Measurements from ENCODE around the gene SLC2A14. TPM values are rescaled to one million over a fixed set of nuclear protein-coding genes. Genes with fewer than 3 reads are reported as not detected.
"Not testable (repeated sequence)": the region's sequence is repeated elsewhere in the genome, so short reads cannot be mapped to it uniquely, and the experiment has no call there.

SLC2A14 gene
- total RNA-seq, 2 donors from 2014 or later = 35.9 to 70.9 TPM

- Histone ChIP-seq H3K4me3 (ENCODE audit: low read length) (no peak overlapping the region), H3K4me1 (ENCODE audit: control insufficient read depth, insufficient read depth, low read length) (no peaks in the 10 kb centered on the region), H3K9me3 (ENCODE audit: control insufficient read depth, low read length) (no peaks in the 10 kb centered on the region), H3K9ac (ENCODE audit: extremely low read depth, low read length, poor library complexity, severe bottlenecking) (no peak overlapping the region), H3K27me3 (ENCODE audit: control insufficient read depth, insufficient read depth, low read length, poor library complexity, severe bottlenecking) (no peaks in the 10 kb centered on the region), H3K27ac (ENCODE audit: low read depth, low read length) (no peak overlapping the region), H3K36me3 (ENCODE audit: control insufficient read depth, insufficient read depth, low read length) (no peaks in the 10 kb centered on the region)
- TF ChIP-seq, protein P1, sequence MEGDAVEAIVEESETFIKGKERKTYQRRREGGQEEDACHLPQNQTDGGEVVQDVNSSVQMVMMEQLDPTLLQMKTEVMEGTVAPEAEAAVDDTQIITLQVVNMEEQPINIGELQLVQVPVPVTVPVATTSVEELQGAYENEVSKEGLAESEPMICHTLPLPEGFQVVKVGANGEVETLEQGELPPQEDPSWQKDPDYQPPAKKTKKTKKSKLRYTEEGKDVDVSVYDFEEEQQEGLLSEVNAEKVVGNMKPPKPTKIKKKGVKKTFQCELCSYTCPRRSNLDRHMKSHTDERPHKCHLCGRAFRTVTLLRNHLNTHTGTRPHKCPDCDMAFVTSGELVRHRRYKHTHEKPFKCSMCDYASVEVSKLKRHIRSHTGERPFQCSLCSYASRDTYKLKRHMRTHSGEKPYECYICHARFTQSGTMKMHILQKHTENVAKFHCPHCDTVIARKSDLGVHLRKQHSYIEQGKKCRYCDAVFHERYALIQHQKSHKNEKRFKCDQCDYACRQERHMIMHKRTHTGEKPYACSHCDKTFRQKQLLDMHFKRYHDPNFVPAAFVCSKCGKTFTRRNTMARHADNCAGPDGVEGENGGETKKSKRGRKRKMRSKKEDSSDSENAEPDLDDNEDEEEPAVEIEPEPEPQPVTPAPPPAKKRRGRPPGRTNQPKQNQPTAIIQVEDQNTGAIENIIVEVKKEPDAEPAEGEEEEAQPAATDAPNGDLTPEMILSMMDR (conservative IDR thresholded peaks at IDR 0.05) = no peak
- Mint-ChIP-seq H3K36me3 (ENCODE audit: low read depth) (peaks cover 21% of the 10 kb centered on the region), H3K27ac (no peak overlapping the region), H3K4me1 (peaks cover 35% of the 10 kb centered on the region), H3K9me3 (no peaks in the 10 kb centered on the region), H3K27me3 (ENCODE audit: insufficient read depth) (no peaks in the 10 kb centered on the region), H3K4me3 (no peak overlapping the region)
- no peak for DNase-seq
- WGBS, 2 experiments (ENCODE audit: insufficient coverage in 1 of 2, insufficient read length in 1 of 2) = 63 to 66% methylated on average over 4 of the region's 4 CpGs
These were observed 71.3 kb downstream of the SLC2A14 start for GRCh38 chr12:7801460-7801859.

DNA sequence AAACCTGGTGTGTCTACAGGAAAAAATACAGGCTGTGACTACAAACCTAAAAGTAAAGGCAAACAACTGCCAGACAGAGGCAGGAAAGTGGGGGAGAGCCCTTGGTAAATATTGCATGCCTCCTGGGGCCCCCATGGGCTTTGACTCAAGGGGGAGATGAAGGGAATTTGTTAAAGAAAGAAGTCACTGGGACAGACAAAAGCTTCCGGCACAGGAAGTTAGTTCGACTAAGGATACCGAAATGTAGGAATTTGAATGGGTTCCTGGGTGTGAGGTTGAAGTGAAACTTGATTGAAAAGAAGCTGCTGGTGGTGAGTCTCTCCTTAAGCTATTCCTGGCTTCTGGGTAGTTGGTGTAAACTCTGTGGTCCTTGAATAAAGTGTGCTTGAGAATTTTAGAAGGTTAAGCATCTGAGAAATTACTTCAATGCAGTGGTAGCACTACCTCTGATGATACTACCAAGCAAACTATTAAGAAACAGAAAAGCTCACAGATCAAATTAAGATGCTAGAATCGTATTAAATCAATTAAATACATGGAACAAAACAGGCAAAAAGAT lies 73.9 kb downstream of the SLC2A14 start:
- not testable (repeated sequence) for H3K27me3 Mint-ChIP-seq (ENCODE audit: insufficient read depth); H3K9me3 ChIP-seq (ENCODE audit: control insufficient read depth, low read length); H3K4me1 ChIP-seq (ENCODE audit: control insufficient read depth, insufficient read depth, low read length); H3K36me3 ChIP-seq (ENCODE audit: control insufficient read depth, insufficient read depth, low read length); H3K9me3 Mint-ChIP-seq; H3K9ac ChIP-seq (ENCODE audit: extremely low read depth, low read length, poor library complexity, severe bottlenecking); H3K27me3 ChIP-seq (ENCODE audit: control insufficient read depth, insufficient read depth, low read length, poor library complexity, severe bottlenecking); H3K27ac ChIP-seq (ENCODE audit: low read depth, low read length); H3K4me3 Mint-ChIP-seq; DNase-seq; H3K4me3 ChIP-seq (ENCODE audit: low read length)
- Mint-ChIP-seq H3K36me3 (ENCODE audit: low read depth) (peaks cover 34% of the 10 kb centered on the region), H3K27ac (peak overlapping the region; percentile 86), H3K4me1 (peaks cover 28% of the 10 kb centered on the region)
- 67% methylated on average over 1 of the region's 4 CpGs; no CpG with 5 or more reads in 1 of the 2 experiments for WGBS, 2 experiments (ENCODE audit: insufficient coverage in 1 of 2, insufficient read length in 1 of 2)

DNA sequence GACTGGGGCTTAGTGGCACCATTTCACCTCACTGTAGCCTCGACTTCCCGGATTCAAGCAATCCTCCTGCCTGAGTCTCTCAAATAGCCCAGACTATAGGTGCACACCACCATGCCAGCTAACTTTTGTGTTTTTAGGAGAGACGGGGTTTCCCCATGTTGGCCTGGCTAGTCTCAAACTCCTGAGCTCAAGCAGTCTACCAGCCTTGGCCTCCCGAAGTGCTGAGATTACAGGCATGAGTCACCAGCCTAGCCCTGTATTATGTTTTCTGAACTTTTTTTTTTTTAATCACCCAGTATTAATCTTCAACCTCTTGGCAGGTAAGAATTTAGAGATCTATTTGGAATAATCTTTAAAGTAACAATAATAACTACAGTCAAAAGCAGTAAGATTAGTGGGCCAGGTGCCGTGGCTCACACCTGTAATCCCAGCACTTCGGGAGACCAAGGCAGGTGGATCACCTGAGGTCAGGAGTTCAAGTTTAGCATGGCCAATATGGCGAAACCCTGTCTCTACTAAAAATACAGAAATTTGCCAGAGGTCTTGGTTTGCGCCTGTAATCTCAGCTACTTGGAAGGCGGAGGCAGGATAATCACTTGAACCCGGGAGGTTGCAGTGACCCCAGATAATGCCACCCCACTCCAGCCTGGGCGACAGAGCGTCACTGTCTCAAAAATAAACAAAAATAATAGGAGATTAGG lies 74.9 kb downstream of the SLC2A14 start:
- Histone ChIP-seq H3K27me3 (ENCODE audit: control insufficient read depth, insufficient read depth, low read length, poor library complexity, severe bottlenecking) (no peaks in the 10 kb centered on the region), H3K36me3 (ENCODE audit: control insufficient read depth, insufficient read depth, low read length) (peaks cover 5% of the 10 kb centered on the region), H3K9me3 (ENCODE audit: control insufficient read depth, low read length) (no peaks in the 10 kb centered on the region), H3K4me3 (ENCODE audit: low read length) (no peak overlapping the region), H3K4me1 (ENCODE audit: control insufficient read depth, insufficient read depth, low read length) (no peaks in the 10 kb centered on the region), H3K9ac (ENCODE audit: extremely low read depth, low read length, poor library complexity, severe bottlenecking) (no peak overlapping the region), H3K27ac (ENCODE audit: low read depth, low read length) (no peak overlapping the region)
- peaks cover 28% of the 10 kb centered on the region for H3K4me1 Mint-ChIP-seq
- DNase-seq = peak; percentile 66
- H3K9me3 Mint-ChIP-seq = no peaks in the 10 kb centered on the region
- peaks cover 39% of the 10 kb centered on the region for H3K36me3 Mint-ChIP-seq (ENCODE audit: low read depth)
- H3K27ac Mint-ChIP-seq = peak overlapping the region; percentile 88
- WGBS, 2 experiments (ENCODE audit: insufficient coverage in 1 of 2, insufficient read length in 1 of 2) = 84 to 88% methylated on average over 5 to 10 of the region's 12 CpGs
- TF ChIP-seq, protein P1 (conservative IDR thresholded peaks at IDR 0.05) = no peak
- H3K27me3 Mint-ChIP-seq (ENCODE audit: insufficient read depth) = no peaks in the 10 kb centered on the region
- H3K4me3 Mint-ChIP-seq = no peak overlapping the region

GRCh38 chr12:7797269-7797668 lies 75.4 kb downstream of the SLC2A14 start:
- DNase-seq; H3K4me3 Mint-ChIP-seq; H3K9me3 Mint-ChIP-seq; H3K27me3 Mint-ChIP-seq (ENCODE audit: insufficient read depth); H3K27me3 ChIP-seq (ENCODE audit: control insufficient read depth, insufficient read depth, low read length, poor library complexity, severe bottlenecking); H3K4me3 ChIP-seq (ENCODE audit: low read length); H3K27ac ChIP-seq (ENCODE audit: low read depth, low read length); H3K9me3 ChIP-seq (ENCODE audit: control insufficient read depth, low read length); H3K9ac ChIP-seq (ENCODE audit: extremely low read depth, low read length, poor library complexity, severe bottlenecking); H3K36me3 ChIP-seq (ENCODE audit: control insufficient read depth, insufficient read depth, low read length); H3K4me1 ChIP-seq (ENCODE audit: control insufficient read depth, insufficient read depth, low read length): not testable (repeated sequence)
- 92% methylated on average over 4 of the region's 7 CpGs for WGBS, 2 experiments (ENCODE audit: insufficient coverage in 1 of 2, insufficient read length in 1 of 2)
- peaks cover 28% of the 10 kb centered on the region for H3K4me1 Mint-ChIP-seq
- peak overlapping the region; percentile 88 for H3K27ac Mint-ChIP-seq
- H3K36me3 Mint-ChIP-seq (ENCODE audit: low read depth) = peaks cover 38% of the 10 kb centered on the region
